ENCODE results near the gene KCNH3.
A peak's percentile ranks its signal among the peaks of the same experiment; 100 is the strongest.

Gene KCNH3

DNA sequence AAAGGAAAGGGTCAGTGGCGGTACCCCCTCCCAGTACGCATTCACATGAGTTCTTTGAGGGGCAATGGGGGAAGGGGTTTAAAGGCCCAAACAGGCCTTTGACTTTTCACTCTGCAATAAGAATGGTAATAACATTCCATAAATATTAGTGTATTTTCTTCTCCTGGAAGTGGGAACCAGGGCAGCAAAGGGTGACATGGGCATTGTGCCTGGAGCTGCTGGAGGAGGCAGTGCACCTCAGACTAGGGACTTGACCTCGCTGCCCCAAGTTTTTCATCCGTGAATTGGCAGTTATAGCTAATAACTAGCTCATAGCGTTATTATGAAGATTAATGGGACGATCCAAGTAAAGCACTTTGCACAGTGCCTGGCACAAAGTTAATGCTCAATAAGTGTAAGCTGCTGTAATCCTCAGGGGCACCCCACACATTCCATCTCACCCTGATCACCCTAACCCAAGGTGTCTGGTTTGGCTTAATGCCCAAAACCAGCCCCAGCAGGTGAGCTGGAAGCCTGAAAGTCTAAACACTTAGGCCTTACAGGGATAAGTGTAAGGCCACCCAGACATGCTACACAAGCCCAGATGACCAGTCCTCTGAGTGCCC is 2.8 kb upstream of the KCNH3 start:
- Mint-ChIP-seq H3K36me3 (ENCODE audit: insufficient read depth) (no peaks in the 10 kb centered on the region), H3K4me1 (ENCODE audit: low read depth in 2 of 2) (peaks cover 7 to 18% of the 10 kb centered on the region in 2 donors), H3K4me3 (no peak overlapping the region), H3K27me3 (peaks cover 0 to 9% of the 10 kb centered on the region in 2 donors), H3K27ac (no peak overlapping the region), H3K9me3 (no peaks in the 10 kb centered on the region)
- ATAC-seq (replicated peaks): no peak
- no peak for DNase-seq

DNA sequence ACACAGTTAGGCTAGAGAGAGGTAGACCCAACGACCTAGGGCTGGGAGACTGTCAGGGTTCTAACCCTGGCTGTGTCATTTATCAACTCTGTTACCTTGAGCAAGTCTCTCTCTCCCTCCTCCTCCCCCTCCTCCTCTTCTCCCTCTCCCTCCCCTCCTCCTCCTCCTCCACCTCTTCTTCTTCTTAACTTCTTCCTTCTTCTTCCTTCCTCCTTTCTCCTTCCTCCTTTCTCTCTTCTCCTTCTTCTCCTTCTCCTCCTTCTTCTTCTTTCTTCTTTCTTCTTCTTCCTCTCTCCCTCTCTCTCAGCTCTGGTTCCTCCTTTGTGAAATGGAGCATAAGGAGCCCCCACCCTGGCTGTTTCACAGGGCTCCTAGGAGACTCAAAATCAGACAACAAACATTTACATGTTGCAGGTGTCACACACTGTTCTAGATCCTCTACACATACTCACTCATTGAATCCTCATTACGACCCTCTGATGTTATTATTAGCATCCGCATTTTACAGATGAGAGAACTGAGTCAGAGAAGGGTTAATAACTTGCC is 2.2 kb upstream of the KCNH3 start:
- DNase-seq: no peak
- peak overlapping the region in 1 of 2 donors; percentile 82 for H3K4me3 Mint-ChIP-seq
- H3K27ac Mint-ChIP-seq: no peak overlapping the region
- no peaks in the 10 kb centered on the region for H3K36me3 Mint-ChIP-seq (ENCODE audit: insufficient read depth)
- H3K4me1 Mint-ChIP-seq (ENCODE audit: low read depth in 2 of 2): peaks cover 11 to 18% of the 10 kb centered on the region in 2 donors
- no peak for ATAC-seq (replicated peaks)
- H3K27me3 Mint-ChIP-seq: peaks cover 0 to 9% of the 10 kb centered on the region in 2 donors
- H3K9me3 Mint-ChIP-seq: no peaks in the 10 kb centered on the region

DNA sequence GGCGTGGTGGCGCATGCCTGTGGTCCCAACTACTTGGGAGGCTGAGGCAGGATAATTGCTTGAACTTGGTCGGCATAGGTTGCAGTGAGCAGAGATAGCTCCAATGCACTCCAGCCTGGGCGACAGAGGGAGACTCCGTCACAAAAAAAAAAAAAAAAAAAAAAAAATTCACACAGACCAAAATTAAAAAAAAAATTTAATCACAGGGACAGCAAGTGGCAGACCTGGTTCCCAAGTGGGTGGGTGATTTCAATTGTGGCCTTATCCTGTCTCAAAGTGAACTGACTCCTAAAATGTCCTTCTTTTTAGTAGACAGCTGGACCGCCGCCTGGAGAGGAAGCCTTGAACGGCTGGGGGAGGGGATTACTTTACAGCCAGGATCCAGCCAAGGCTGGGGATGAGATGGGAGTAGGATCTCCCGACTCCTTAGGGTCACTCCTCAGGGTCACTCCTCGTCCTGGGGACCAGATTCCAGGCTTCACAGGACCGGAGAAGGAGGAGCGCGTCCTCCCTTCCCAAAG is 1.5 kb upstream of the KCNH3 start:
- no peaks in the 10 kb centered on the region for H3K9me3 Mint-ChIP-seq
- peaks cover 12 to 18% of the 10 kb centered on the region in 2 donors for H3K4me1 Mint-ChIP-seq (ENCODE audit: low read depth in 2 of 2)
- H3K36me3 Mint-ChIP-seq (ENCODE audit: insufficient read depth): no peaks in the 10 kb centered on the region
- peaks cover 0 to 9% of the 10 kb centered on the region in 2 donors for H3K27me3 Mint-ChIP-seq
- ATAC-seq (replicated peaks) (no peak), DNase-seq (no peak)
- H3K27ac Mint-ChIP-seq: no peak overlapping the region
- H3K4me3 Mint-ChIP-seq: peak overlapping the region; percentile 82 to 83

DNA sequence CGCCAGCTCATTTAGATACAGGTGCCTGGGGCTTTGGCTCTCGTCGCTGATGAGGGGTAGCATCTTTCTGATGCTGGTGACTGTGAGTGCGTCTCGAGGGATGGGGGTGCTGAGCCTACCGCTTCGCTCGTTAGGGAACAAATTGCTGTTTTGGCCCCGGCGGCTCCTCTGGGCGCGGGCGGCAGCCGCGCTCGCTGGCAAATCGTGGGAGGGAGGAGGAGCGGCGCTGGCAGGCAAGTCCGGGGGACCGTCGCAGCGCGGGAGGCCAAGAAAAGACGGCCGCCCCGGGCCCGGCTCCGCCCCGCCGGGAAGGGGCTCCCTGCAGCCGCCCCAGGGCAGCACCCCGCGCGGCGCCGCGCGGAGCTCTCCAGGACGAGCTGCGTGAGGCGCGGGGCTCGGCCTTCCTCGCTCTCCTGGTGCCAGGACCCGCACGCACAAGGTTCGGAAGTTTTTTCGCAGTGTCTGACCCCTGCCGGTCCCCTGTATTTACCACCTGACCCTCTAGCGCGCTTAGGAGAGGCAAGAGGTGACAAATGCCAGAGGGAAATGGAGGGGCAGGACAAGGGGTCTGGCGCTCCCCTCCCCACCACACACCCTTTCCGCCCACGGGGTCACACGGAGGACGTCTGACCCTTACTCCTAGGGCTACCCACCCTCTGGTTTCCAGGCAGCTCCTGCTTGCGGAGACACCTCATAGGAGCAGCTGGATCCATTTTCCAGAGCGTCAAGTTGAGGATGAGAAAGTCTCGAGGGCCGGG is 899 bp upstream of the KCNH3 start:
- peaks cover 12 to 18% of the 10 kb centered on the region in 2 donors for H3K4me1 Mint-ChIP-seq (ENCODE audit: low read depth in 2 of 2)
- H3K4me3 Mint-ChIP-seq: peak overlapping the region; percentile 82 to 83
- ATAC-seq (replicated peaks) (peak; percentile 16), DNase-seq (no peak)
- H3K9me3 Mint-ChIP-seq: no peaks in the 10 kb centered on the region
- H3K36me3 Mint-ChIP-seq (ENCODE audit: insufficient read depth): no peaks in the 10 kb centered on the region
- H3K27ac Mint-ChIP-seq: no peak overlapping the region
- H3K27me3 Mint-ChIP-seq: peaks cover 0 to 9% of the 10 kb centered on the region in 2 donors

DNA sequence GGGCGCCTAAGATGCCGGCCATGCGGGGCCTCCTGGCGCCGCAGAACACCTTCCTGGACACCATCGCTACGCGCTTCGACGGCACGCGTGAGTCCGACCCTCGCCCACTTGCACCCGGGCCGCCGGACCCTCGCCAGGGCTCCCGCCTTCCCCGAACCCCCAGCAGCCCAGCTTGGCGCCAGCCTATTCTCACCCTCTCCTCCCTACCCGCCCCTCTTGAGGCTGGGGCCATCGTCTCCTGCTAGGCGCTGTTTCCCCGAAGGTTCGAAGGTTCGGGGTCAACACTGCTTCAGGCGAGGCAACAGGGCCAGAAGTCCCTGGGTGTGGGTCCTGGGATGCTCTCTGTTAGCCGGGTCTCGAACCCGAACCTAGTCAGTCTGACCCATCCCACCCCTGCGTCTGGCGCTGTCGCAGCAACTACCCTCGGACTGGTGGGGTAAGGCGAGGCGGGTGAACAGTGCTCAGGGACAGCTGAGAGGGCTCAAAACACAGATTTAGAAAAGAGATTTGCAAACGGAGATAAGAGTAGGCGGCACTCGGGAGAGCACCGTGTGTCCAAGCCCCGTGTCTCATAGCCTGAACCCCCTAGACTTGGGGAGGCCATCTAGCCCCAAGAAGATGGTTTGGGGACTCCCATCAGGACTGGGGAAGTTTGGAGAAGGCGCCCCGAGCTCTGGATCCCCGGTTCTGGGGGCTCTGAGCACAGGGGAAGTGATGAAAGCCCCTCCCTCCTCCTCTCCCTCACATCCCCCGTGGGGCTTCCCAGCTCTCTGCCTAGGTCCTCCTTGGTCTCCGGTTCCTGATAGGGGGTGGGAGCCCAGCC is 787 bp downstream of the KCNH3 start:
- Mint-ChIP-seq H3K4me3 (peak overlapping the region; percentile 68 to 73), H3K9me3 (no peaks in the 10 kb centered on the region), H3K27ac (peak overlapping the region; percentile 65 to 70), H3K4me1 (ENCODE audit: low read depth in 2 of 2) (peaks cover 12 to 18% of the 10 kb centered on the region in 2 donors), H3K36me3 (ENCODE audit: insufficient read depth) (no peaks in the 10 kb centered on the region), H3K27me3 (peaks cover 0 to 9% of the 10 kb centered on the region in 2 donors)
- DNase-seq (no peak), ATAC-seq (replicated peaks) (no peak)

DNA sequence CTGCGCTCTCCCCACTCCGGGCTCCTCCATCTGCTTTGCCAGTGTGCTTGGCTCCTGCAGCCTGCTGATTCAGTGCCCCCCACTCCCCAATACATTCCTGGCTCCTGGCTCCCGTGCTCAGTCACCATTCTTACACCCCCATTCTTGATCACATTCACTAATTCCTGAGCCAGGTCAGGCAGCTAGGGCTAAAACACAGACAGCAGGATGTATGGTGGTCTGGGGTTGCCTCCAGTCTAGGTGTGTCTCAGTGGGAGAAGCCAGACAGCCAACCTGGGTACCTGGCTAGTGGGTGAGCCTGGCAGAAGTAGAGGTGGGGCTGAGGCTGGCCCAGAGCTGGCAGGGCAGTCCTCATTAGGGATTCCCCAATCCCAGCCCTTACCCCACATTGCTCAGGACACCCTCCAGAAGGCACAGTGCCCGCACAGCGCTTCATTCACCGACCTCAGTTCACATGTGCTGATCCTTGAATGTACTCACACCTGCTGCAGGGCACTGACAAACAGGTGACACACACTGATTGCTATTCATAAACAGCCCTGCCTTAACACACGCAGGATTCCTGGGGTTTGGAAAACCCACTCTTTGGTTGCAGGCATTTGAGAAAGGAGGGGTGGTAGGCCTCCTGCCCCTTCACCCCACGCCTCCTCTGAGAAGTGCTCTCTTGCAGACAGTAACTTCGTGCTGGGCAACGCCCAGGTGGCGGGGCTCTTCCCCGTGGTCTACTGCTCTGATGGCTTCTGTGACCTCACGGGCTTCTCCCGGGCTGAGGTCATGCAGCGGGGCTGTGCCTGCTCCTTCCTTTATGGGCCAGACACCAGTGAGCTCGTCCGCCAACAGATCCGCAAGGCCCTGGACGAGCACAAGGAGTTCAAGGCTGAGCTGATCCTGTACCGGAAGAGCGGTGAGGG is 1.7 kb downstream of the KCNH3 start:
- H3K27ac Mint-ChIP-seq: peak overlapping the region; percentile 65 to 70
- H3K4me1 Mint-ChIP-seq (ENCODE audit: low read depth in 2 of 2): peaks cover 12 to 22% of the 10 kb centered on the region in 2 donors

DNA sequence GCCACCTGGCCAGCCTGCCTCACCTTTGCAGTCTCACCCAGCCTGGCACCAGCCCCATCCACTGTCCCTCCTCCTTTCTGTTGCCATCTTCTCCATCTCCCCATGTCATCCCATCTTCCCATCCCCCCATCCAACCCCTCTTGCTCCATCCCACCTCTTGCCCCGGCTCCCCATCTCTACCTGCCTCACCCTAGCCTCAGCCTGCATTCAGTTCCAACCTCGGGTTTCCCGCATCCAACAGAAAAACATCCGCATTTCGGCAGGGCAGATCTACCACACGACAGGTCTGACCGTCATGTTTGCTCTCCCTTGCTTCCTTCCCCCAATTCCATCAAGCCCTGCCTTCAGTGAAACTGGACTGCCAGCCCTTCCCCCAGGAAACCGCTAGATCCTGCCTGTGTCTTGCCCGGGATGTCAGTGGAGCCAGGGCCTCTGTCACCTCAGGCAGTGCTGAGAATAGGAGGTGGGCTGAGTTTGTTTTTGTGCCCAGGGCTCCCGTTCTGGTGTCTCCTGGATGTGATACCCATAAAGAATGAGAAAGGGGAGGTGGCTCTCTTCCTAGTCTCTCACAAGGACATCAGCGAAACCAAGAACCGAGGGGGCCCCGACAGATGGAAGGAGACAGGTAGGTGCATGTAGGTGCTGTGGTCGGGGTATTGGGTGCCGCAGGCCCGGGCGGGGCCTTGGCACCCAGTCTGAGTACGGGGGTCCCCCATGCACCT is 2.5 kb downstream of the KCNH3 start:
- peaks cover 0 to 26% of the 10 kb centered on the region in 2 donors for H3K27me3 Mint-ChIP-seq
- no peaks in the 10 kb centered on the region for H3K36me3 Mint-ChIP-seq (ENCODE audit: insufficient read depth)

More for the DNA sequence above, 1.7 kb downstream of the KCNH3 start:
- Mint-ChIP-seq H3K4me3 (peak overlapping the region; percentile 68 to 73), H3K9me3 (no peaks in the 10 kb centered on the region), H3K36me3 (ENCODE audit: insufficient read depth) (no peaks in the 10 kb centered on the region), H3K27me3 (peaks cover 0 to 18% of the 10 kb centered on the region in 2 donors)
- DNase-seq (no peak), ATAC-seq (replicated peaks) (no peak)

DNA sequence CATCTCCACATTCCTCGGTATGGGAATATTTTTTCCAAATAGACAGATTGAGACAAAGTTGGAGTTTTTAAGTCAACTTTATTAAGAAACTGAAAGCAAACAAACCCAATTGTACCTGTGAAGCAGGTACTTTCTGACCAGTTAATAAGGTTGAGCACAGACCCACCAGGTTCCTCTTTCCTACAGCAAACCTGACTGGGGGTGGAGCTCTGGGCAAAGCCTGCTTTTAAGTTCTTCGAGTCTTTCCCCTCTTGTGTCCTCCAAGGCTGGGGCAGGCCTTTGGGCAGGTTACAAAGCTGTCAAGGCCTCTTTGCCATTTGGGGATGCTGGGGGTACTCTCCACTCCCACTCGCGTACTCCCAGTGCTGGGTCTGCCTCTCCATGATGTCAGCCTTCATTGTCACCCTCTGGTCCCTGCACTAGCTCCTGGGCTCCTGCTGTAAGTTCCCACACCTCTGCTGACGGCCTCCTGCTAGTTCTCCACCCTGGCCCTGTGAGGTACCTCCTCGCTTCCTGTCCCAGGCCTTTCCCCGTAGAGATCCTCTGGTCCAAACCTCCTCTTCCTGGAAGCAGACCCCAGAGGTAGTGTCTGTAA is 3.2 kb downstream of the KCNH3 start:
- H3K9me3 Mint-ChIP-seq: no peaks in the 10 kb centered on the region

More for the DNA sequence above, 2.5 kb downstream of the KCNH3 start:
- Mint-ChIP-seq H3K27ac (peak overlapping the region in 1 of 2 donors; percentile 44), H3K9me3 (no peaks in the 10 kb centered on the region), H3K4me1 (ENCODE audit: low read depth in 2 of 2) (peaks cover 12 to 22% of the 10 kb centered on the region in 2 donors), H3K4me3 (no peak overlapping the region)
- DNase-seq (no peak), ATAC-seq (replicated peaks) (no peak)

DNA sequence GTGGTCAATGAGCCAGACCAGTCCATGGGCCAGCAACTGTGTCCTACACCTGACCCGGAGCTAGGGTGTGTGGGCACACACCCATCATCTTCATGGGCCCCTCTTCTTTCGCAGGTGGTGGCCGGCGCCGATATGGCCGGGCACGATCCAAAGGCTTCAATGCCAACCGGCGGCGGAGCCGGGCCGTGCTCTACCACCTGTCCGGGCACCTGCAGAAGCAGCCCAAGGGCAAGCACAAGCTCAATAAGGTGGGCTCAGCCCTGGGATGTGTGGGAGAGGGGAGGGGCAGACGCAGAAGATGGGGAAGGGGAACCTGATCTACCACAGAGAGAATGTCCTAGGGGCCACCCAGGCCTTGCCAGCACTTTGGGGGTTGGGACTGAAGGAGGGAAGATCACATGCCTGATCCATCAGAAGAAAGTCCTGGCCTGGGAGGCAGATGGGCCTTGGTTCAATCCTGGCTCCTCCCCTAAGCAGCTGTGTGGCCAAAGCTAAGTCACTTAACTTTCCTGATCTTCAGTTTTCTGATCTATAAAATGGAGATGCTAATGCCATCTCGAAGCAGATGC is 3.8 kb downstream of the KCNH3 start:
- Mint-ChIP-seq H3K4me1 (ENCODE audit: low read depth in 2 of 2) (peaks cover 12 to 18% of the 10 kb centered on the region in 2 donors), H3K9me3 (no peaks in the 10 kb centered on the region), H3K36me3 (ENCODE audit: insufficient read depth) (no peaks in the 10 kb centered on the region), H3K4me3 (peak overlapping the region; percentile 20 to 29), H3K27ac (no peak overlapping the region), H3K27me3 (peaks cover 8 to 39% of the 10 kb centered on the region in 2 donors)
- no peak for ATAC-seq (replicated peaks)
- DNase-seq: no peak

More for the DNA sequence above, 3.2 kb downstream of the KCNH3 start:
- no peak for ATAC-seq (replicated peaks)
- Mint-ChIP-seq H3K4me3 (peak overlapping the region; percentile 20 to 29), H3K36me3 (ENCODE audit: insufficient read depth) (no peaks in the 10 kb centered on the region), H3K4me1 (ENCODE audit: low read depth in 2 of 2) (peaks cover 12 to 22% of the 10 kb centered on the region in 2 donors), H3K27ac (no peak overlapping the region), H3K27me3 (peaks cover 1 to 33% of the 10 kb centered on the region in 2 donors)
- no peak for DNase-seq

DNA sequence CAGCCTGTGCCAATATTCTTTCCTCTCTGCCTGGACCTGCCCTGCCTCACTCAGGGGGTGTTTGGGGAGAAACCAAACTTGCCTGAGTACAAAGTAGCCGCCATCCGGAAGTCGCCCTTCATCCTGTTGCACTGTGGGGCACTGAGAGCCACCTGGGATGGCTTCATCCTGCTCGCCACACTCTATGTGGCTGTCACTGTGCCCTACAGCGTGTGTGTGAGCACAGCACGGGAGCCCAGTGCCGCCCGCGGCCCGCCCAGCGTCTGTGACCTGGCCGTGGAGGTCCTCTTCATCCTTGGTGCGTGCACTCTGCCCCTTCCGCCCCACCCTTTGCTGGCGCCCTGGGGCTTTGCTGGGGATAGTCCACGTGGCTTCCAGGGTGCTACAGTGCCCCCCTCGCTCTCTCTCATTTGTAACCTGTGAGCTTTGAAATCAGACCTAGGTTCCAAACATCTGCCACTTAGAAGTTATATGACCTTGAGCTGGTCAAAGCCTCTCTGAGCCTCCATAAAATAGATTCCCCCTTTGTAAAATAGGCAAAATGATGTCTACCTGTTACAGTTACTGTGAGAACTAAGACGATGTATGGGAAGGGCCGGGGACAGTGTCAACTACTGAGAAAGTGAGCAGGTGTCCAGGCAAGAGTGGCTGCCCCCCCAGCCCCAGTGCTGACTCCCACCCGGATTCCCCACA is 4.5 kb downstream of the KCNH3 start:
- H3K4me3 Mint-ChIP-seq: no peak overlapping the region
- no peak for DNase-seq
- peaks cover 12 to 17% of the 10 kb centered on the region in 2 donors for H3K4me1 Mint-ChIP-seq (ENCODE audit: low read depth in 2 of 2)
- no peaks in the 10 kb centered on the region for H3K9me3 Mint-ChIP-seq
- no peak for ATAC-seq (replicated peaks)
- H3K36me3 Mint-ChIP-seq (ENCODE audit: insufficient read depth): no peaks in the 10 kb centered on the region
- peaks cover 15 to 46% of the 10 kb centered on the region in 2 donors for H3K27me3 Mint-ChIP-seq
- H3K27ac Mint-ChIP-seq: no peak overlapping the region
